Keratinocyte (primary cell): ENCODE results near the gene IL31RA. TPM values are rescaled to one million over a fixed set of nuclear protein-coding genes. Genes with fewer than 3 reads are reported as not detected.

ENCODE experiments used
- DNase-seq: peaks from one replicate; pipeline ENCODE4 v3.0.0-alpha.2; 2011; ENCODE audit warnings: low read depth, missing footprints, low spot score
- FAIRE-seq: peaks from 2 replicates; lab custom pipeline; 2011; peaks lifted over from hg19 to GRCh38; lab: Jason Lieb, UNC
- H2AFZ ChIP-seq: 2 replicates; pipeline ENCODE4 v1.6.0; 2012; ENCODE audit warnings: low read length, control low read depth, inconsistent platforms; ENCODE audit not compliant: control insufficient read depth
- H3K27ac ChIP-seq: 2 replicates; pipeline ENCODE4 v1.5.1; 2011; ENCODE audit warnings: low read length; ENCODE audit not compliant: control insufficient read depth, insufficient read depth
- H3K27me3 ChIP-seq: 3 replicates; pipeline ENCODE4 v1.6.0; 2011; ENCODE audit warnings: low read length; ENCODE audit not compliant: control insufficient read depth, insufficient read depth; ENCODE audit errors: extremely low read depth
- H3K36me3 ChIP-seq, 2 experiments: 2 replicates in 1 of 2; 3 replicates in 1 of 2; pipeline ENCODE4 v1.5.1; 2011; ENCODE audit warnings: low read length in 2 of 2, mild to moderate bottlenecking in 1 of 2; ENCODE audit not compliant: control insufficient read depth in 2 of 2, insufficient read depth in 2 of 2; ENCODE audit errors: extremely low read depth in 1 of 2
- H3K4me1 ChIP-seq: 3 replicates; pipeline ENCODE4 v1.5.1; 2011; ENCODE audit warnings: low read length; ENCODE audit not compliant: control insufficient read depth, insufficient read depth; ENCODE audit errors: extremely low read depth
- H3K4me2 ChIP-seq: 3 replicates; pipeline ENCODE4 v1.6.0; 2011; ENCODE audit warnings: low read depth, low read length; ENCODE audit not compliant: control insufficient read depth, insufficient read depth; ENCODE audit errors: extremely low read depth
- H3K4me3 ChIP-seq, 3 experiments: fragments of 200-600 bp in 1 of 3; sonication (generic) in 1 of 3; 2 replicates in 2 of 3; 3 replicates in 1 of 3; pipeline ENCODE4 v1.5.1; 2011 to 2016; ENCODE audit warnings: low read length in 3 of 3, mild to moderate bottlenecking in 3 of 3, control low read depth in 2 of 3, inconsistent platforms in 1 of 3, low read depth in 1 of 3, mixed read lengths in 1 of 3, mixed run types in 1 of 3, moderate library complexity in 1 of 3; ENCODE audit not compliant: control insufficient read depth in 2 of 3, insufficient read depth in 2 of 3; ENCODE audit errors: extremely low read depth in 1 of 3
- H3K79me2 ChIP-seq: 2 replicates; pipeline ENCODE4 v1.6.0; 2012; ENCODE audit warnings: low read length; ENCODE audit not compliant: control insufficient read depth, insufficient read depth
- H3K9ac ChIP-seq: 3 replicates; pipeline ENCODE4 v1.6.0; 2011; ENCODE audit warnings: low read length; ENCODE audit not compliant: control insufficient read depth, insufficient read depth; ENCODE audit errors: extremely low read depth
- H3K9me1 ChIP-seq: 3 replicates; pipeline ENCODE4 v1.6.0; 2011; ENCODE audit warnings: low read length; ENCODE audit not compliant: control insufficient read depth, insufficient read depth; ENCODE audit errors: extremely low read depth
- H3K9me3 ChIP-seq: 2 replicates; pipeline ENCODE4 v1.5.1; 2012; ENCODE audit warnings: low read depth, low read length; ENCODE audit not compliant: control insufficient read depth
- H4K20me1 ChIP-seq: 3 replicates; pipeline ENCODE4 v1.6.0; 2011; ENCODE audit warnings: low read length; ENCODE audit not compliant: control insufficient read depth, insufficient read depth; ENCODE audit errors: extremely low read depth
- CTCF ChIP-seq, 3 experiments: IDR thresholded peaks in 1 of 3; conservative IDR thresholded peaks in 1 of 3; optimal IDR thresholded peaks in 1 of 3; 2 replicates in 2 of 3; 3 replicates in 1 of 3; pipeline versions ENCODE3 to v1.5.1; 2011; ENCODE audit warnings: low read length in 3 of 3, mild to moderate bottlenecking in 3 of 3, moderate library complexity in 2 of 3, control low read depth in 1 of 3, inconsistent platforms in 1 of 3; ENCODE audit not compliant: insufficient read depth in 2 of 3; ENCODE audit errors: extremely low read depth in 1 of 3
- EZH2 ChIP-seq: IDR thresholded peaks from one replicate; pipeline ENCODE4 v1.6.1; 2012; ENCODE audit warnings: inconsistent platforms, mild to moderate bottlenecking, low read length, moderate library complexity
- dilution Hi-C: fragments of 300-500 bp; cut with MboI; formaldehyde crosslinking; loops from one replicate; pipeline ENCODE4 v1.7.0; 2020; ENCODE audit warnings: low sequenced_read_pairs; ENCODE audit not compliant: extremely low pct_ligation_motif_present
- polyA plus RNA-seq, 5 experiments: library from polyadenylated mRNA; depleted of rRNA in 3 of 5; stranded (reverse) in 3 of 5; stranded (forward) in 1 of 5; unstranded in 1 of 5; fragments of >200 nt; gene quantifications; 1 replicate in 1 of 5; 2 replicates in 3 of 5; 3 replicates in 1 of 5; pipeline versions ENCODE4 v1.2.1 to v1.2.3, GENCODE V29; 2011 to 2012; ENCODE audit warnings: missing spikeins in 2 of 5, low read depth in 1 of 5, low replicate concordance in 1 of 5

Gene IL31RA
- polyA plus RNA-seq, 1 donor (not counting 4 experiments of a cell fraction or from before 2014, with no cell fraction given), result 6.0 TPM

GRCh38 chr5:55858104-55858503, 6.9 kb downstream of the IL31RA start:
- dilution Hi-C loops, result no loop called here
- no peaks in the 10 kb centered on the region for H3K9me3 ChIP-seq
- no peaks in the 10 kb centered on the region for H3K9me1 ChIP-seq
- H3K27ac ChIP-seq, result no peak overlapping the region
- H3K27me3 ChIP-seq, result no peaks in the 10 kb centered on the region
- no peak overlapping the region for H3K9ac ChIP-seq
- no peak overlapping the region for H3K4me2 ChIP-seq
- peaks cover 0 to 3% of the 10 kb centered on the region in 2 experiments for H3K36me3 ChIP-seq
- no peak overlapping the region for H3K4me3 ChIP-seq
- H2AFZ ChIP-seq, result no peak overlapping the region
- FAIRE-seq (no peak), DNase-seq (no peak)
- no peaks in the 10 kb centered on the region for H4K20me1 ChIP-seq
- TF ChIP-seq CTCF (optimal IDR thresholded peaks at IDR 0.05 in 1 of 3, IDR thresholded peaks at IDR 0.05 in 1 of 3, conservative IDR thresholded peaks at IDR 0.05 in 1 of 3; ENCODE audit: extremely low read depth in 1 of 3, insufficient read depth in 2 of 3, low read length in 3 of 3), result no peak
- no peak for TF ChIP-seq EZH2
- no peaks in the 10 kb centered on the region for H3K79me2 ChIP-seq
- peaks cover 12% of the 10 kb centered on the region for H3K4me1 ChIP-seq

DNA sequence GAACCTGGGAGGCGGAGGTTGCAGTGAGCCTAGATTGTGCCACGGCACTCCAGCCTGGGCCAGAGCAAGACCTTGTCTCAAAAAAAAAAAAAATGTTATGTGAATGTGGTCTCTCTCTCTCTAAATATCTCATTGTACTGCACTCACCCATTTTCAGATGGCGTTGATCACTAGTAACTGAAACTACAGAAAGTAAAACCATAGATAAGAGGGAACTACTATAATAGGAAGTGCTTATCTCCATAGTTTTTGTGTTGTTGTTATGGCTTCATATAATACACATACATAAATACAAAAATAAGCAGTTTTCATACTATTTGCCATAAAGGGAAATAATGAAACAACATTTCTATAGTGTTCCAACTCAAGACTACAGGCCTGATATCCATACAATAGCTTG, 9.1 kb downstream of the IL31RA start:
- Histone ChIP-seq H3K27ac (no peak overlapping the region), H3K4me2 (no peak overlapping the region), H3K9ac (no peak overlapping the region), H3K79me2 (no peaks in the 10 kb centered on the region), H2AFZ (no peak overlapping the region), H3K4me1 (no peaks in the 10 kb centered on the region), H3K9me3 (no peaks in the 10 kb centered on the region), H3K27me3 (no peaks in the 10 kb centered on the region), H3K4me3 (no peak overlapping the region), H3K36me3 (peaks cover 3% of the 10 kb centered on the region in 2 experiments), H4K20me1 (no peaks in the 10 kb centered on the region), H3K9me1 (no peaks in the 10 kb centered on the region)
- DNase-seq (no peak), FAIRE-seq (no peak)
- dilution Hi-C loops, result no loop called here
- no peak for TF ChIP-seq EZH2
- no peak for TF ChIP-seq CTCF (optimal IDR thresholded peaks at IDR 0.05 in 1 of 3, IDR thresholded peaks at IDR 0.05 in 1 of 3, conservative IDR thresholded peaks at IDR 0.05 in 1 of 3; ENCODE audit: extremely low read depth in 1 of 3, insufficient read depth in 2 of 3, low read length in 3 of 3)
